Activated CD8-positive, alpha-beta memory T cell treated with anti-CD3 and anti-CD28 coated beads for 1 hour (primary cell): ENCODE results near the gene UBP1.
"Not testable (repeated sequence)": the region's sequence is repeated elsewhere in the genome, so short reads cannot be mapped to it uniquely, and the experiment has no call there.

Experiments used
- DNase-seq, 2 donors: peaks; one replicate each; pipeline ENCODE4 v3.0.0-alpha.2; 2020; ENCODE audit warnings: low read depth in 1 of 2; ENCODE audit errors: extremely low read depth in 1 of 2

Gene UBP1

GRCh38 chr3:33440328-33441224, at the start of gene UBP1:
Gene UBP1 (minus strand): TSS chr3:33440405. CDS start chr3:33439848, 557 bp downstream.
- peak; percentile 92 for DNase-seq

- DNase-seq, result no peak
Measured at GRCh38 chr3:33488683-33489082, 48.5 kb upstream of the UBP1 start.

GRCh38 chr3:33488246-33488645, 48.0 kb upstream of the UBP1 start:
- DNase-seq, result no peak

GRCh38 chr3:33482111-33482521, 41.9 kb upstream of the UBP1 start:
- DNase-seq, result no peak

GRCh38 chr3:33474896-33475295, 34.7 kb upstream of the UBP1 start:
- no peak for DNase-seq

- DNase-seq, result no peak
Measured at GRCh38 chr3:33473813-33474212, 33.6 kb upstream of the UBP1 start.

- DNase-seq, result no peak
Measured at GRCh38 chr3:33467786-33468185, 27.6 kb upstream of the UBP1 start.

GRCh38 chr3:33461097-33461496, 20.9 kb upstream of the UBP1 start:
- no peak for DNase-seq

- not testable (repeated sequence) for DNase-seq
Measured at GRCh38 chr3:33459577-33459976, 19.4 kb upstream of the UBP1 start.

- no peak for DNase-seq
Measured at GRCh38 chr3:33458446-33458845, 18.2 kb upstream of the UBP1 start.

GRCh38 chr3:33456756-33457155, 16.6 kb upstream of the UBP1 start:
- no peak for DNase-seq

- DNase-seq, result no peak
Measured at GRCh38 chr3:33453331-33453761, 13.1 kb upstream of the UBP1 start.

- not testable (repeated sequence) for DNase-seq
Measured at GRCh38 chr3:33451994-33452393, 11.8 kb upstream of the UBP1 start.

GRCh38 chr3:33447958-33448357, 7.8 kb upstream of the UBP1 start:
- no peak for DNase-seq

- not testable (repeated sequence) for DNase-seq
Measured at GRCh38 chr3:33447256-33447625, 7.0 kb upstream of the UBP1 start.

- no peak for DNase-seq
Measured at GRCh38 chr3:33442190-33442589, 2.0 kb upstream of the UBP1 start.

- DNase-seq, result no peak
Measured at GRCh38 chr3:33441225-33441976, 1.2 kb upstream of the UBP1 start.

- DNase-seq, result peak in 1 of 2 donors; percentile 15
Measured at GRCh38 chr3:33439546-33440327, 468 bp downstream of the UBP1 start.

GRCh38 chr3:33438881-33439545, 1.2 kb downstream of the UBP1 start:
- peak in 1 of 2 donors; percentile 3 for DNase-seq

- DNase-seq, result no peak
Measured at GRCh38 chr3:33438284-33438668, 1.9 kb downstream of the UBP1 start.
